Measurements from ENCODE around the gene DHX35. TPM values are rescaled to one million over a fixed set of nuclear protein-coding genes. Genes with fewer than 3 reads are reported as not detected.

Gene DHX35
- total RNA-seq: 15.2 and 16.7 TPM in 2 replicates

GRCh38 chr20:38962044-38962927 lies at the start of gene DHX35:
Gene DHX35, plus strand, starts transcription at chr20:38962344. Its CDS starts 24 bp downstream, at chr20:38962368.

GRCh38 chr20:38926142-38926933 lies 35.8 kb upstream of the DHX35 start, which contains the start of gene FAM83D:
Gene FAM83D, plus strand, starts transcription at chr20:38926417. Its CDS starts 26 bp downstream, at chr20:38926443.

Other genes starting within 250 kb of the DHX35 start
- not detected in 2 replicates for gene SLC32A1, start 237.9 kb upstream of the DHX35 start, total RNA-seq
- gene ACTR5, start 213.9 kb upstream of the DHX35 start, total RNA-seq: 7.6 and 8.9 TPM in 2 replicates
- gene PPP1R16B, start 156.6 kb upstream of the DHX35 start, total RNA-seq: 0.12 and 5.3 TPM in 2 replicates
- gene FAM83D, start 35.9 kb upstream of the DHX35 start, total RNA-seq: 17.7 and 48.3 TPM in 2 replicates

All from uterine smooth muscle cell (primary cell).